ENCODE data around the gene MMRN1. TPM values are rescaled to one million over a fixed set of nuclear protein-coding genes. Genes with fewer than 3 reads are reported as not detected.

MMRN1 gene
- total RNA-seq, 1 experiment from 2014 or later: not detected

Other genes starting within 250 kb of the MMRN1 start
- gene SNCA, start 57.7 kb upstream of the MMRN1 start, total RNA-seq (2021; ENCODE audit: unreplicated experiment): 6.0 TPM
- gene CCSER1, start 232.5 kb downstream of the MMRN1 start, total RNA-seq (2021; ENCODE audit: unreplicated experiment): 0.05 TPM